C4-2B (cell line): ENCODE measurements around the gene PTGES.

Experiments used
- ZFX ChIP-seq: fragments of 450-650 bp; IDR thresholded peaks from 2 replicates; pipeline ENCODE4 v1.6.1; 2017
- TF ChIP-seq, protein P1 (sequence below): fragments of 450-650 bp; conservative IDR thresholded peaks from 2 replicates; pipeline ENCODE4 v1.5.1; 2017; ENCODE audit warnings: mild to moderate bottlenecking

GRCh38 chr9:129776938-129777768 lies 24.3 kb upstream of the PTGES start:
- TF ChIP-seq, protein P1, sequence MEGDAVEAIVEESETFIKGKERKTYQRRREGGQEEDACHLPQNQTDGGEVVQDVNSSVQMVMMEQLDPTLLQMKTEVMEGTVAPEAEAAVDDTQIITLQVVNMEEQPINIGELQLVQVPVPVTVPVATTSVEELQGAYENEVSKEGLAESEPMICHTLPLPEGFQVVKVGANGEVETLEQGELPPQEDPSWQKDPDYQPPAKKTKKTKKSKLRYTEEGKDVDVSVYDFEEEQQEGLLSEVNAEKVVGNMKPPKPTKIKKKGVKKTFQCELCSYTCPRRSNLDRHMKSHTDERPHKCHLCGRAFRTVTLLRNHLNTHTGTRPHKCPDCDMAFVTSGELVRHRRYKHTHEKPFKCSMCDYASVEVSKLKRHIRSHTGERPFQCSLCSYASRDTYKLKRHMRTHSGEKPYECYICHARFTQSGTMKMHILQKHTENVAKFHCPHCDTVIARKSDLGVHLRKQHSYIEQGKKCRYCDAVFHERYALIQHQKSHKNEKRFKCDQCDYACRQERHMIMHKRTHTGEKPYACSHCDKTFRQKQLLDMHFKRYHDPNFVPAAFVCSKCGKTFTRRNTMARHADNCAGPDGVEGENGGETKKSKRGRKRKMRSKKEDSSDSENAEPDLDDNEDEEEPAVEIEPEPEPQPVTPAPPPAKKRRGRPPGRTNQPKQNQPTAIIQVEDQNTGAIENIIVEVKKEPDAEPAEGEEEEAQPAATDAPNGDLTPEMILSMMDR: no peak
- no peak for TF ChIP-seq ZFX
